Neural progenitor cell (in vitro differentiated cells): ENCODE measurements around the gene ATP10B. TPM values are rescaled to one million over a fixed set of nuclear protein-coding genes. Genes with fewer than 3 reads are reported as not detected.
"Not testable (repeated sequence)": the region's sequence is repeated elsewhere in the genome, so short reads cannot be mapped to it uniquely, and the experiment has no call there.

Experiments
- DNase-seq: peaks from one replicate; pipeline ENCODE4 v3.0.0-alpha.2; 2016; ENCODE audit warnings: low spot score
- H2AFZ ChIP-seq: fragments of 200-600 bp; sonication (generic); replicated peaks from 2 replicates; pipeline ENCODE4 v1.6.1; 2016; ENCODE audit warnings: antibody characterized with exemption
- H3F3A ChIP-seq: fragments of 200-600 bp; sonication (generic); 2 replicates; pipeline ENCODE4 v1.6.1; 2016; ENCODE audit warnings: antibody characterized with exemption, low read depth
- H3K27ac ChIP-seq: fragments of 200-600 bp; sonication (generic); 2 replicates; pipeline ENCODE4 v1.5.1; 2016; ENCODE audit warnings: mild to moderate bottlenecking
- H3K27me3 ChIP-seq: fragments of 200-600 bp; sonication (generic); 2 replicates; pipeline ENCODE4 v1.6.1; 2016; ENCODE audit warnings: mild to moderate bottlenecking, moderate library complexity
- H3K36me3 ChIP-seq: fragments of 200-600 bp; sonication (generic); 2 replicates; pipeline ENCODE4 v1.5.1; 2016
- H3K4me1 ChIP-seq: fragments of 200-600 bp; sonication (generic); 2 replicates; pipeline ENCODE4 v1.6.1; 2016; ENCODE audit warnings: mixed run types
- H3K4me2 ChIP-seq: fragments of 200-600 bp; sonication (generic); 2 replicates; pipeline ENCODE4 v1.6.1; 2016
- H3K4me3 ChIP-seq: fragments of 200-600 bp; sonication (generic); 2 replicates; pipeline ENCODE4 v1.5.1; 2016
- H3K79me2 ChIP-seq: fragments of 200-600 bp; sonication (generic); 2 replicates; pipeline ENCODE4 v1.6.1; 2016; ENCODE audit warnings: low read depth
- H3K9ac ChIP-seq: fragments of 200-600 bp; sonication (generic); 2 replicates; pipeline ENCODE4 v1.6.1; 2016
- H3K9me3 ChIP-seq: fragments of 200-600 bp; sonication (generic); 2 replicates; pipeline ENCODE4 v1.5.1; 2016; ENCODE audit warnings: low read depth
- H4K20me1 ChIP-seq: fragments of 200-600 bp; sonication (generic); 2 replicates; pipeline ENCODE4 v1.6.1; 2016; ENCODE audit warnings: low read depth
- H3K27ac Mint-ChIP-seq: 3 replicates; pipeline ENCODE4 v1.8.0; 2021; ENCODE audit warnings: mixed read lengths
- H3K27me3 Mint-ChIP-seq: 2 replicates; pipeline ENCODE4 v1.8.0; 2022; ENCODE audit warnings: low read depth, mild to moderate bottlenecking, inconsistent platforms, moderate library complexity, mixed read lengths; ENCODE audit not compliant: insufficient read depth
- H3K36me3 Mint-ChIP-seq: 3 replicates; pipeline ENCODE4 v1.8.0; 2021; ENCODE audit warnings: mixed read lengths
- H3K4me1 Mint-ChIP-seq: 3 replicates; pipeline ENCODE4 v1.8.0; 2021; ENCODE audit warnings: mixed read lengths
- H3K4me3 Mint-ChIP-seq: 3 replicates; pipeline ENCODE4 v1.8.0; 2021; ENCODE audit warnings: mild to moderate bottlenecking, moderate library complexity, mixed read lengths
- H3K9me3 Mint-ChIP-seq: 3 replicates; pipeline ENCODE4 v1.8.0; 2020; ENCODE audit warnings: mixed read lengths
- CTCF ChIP-seq: fragments of 200-600 bp; sonication (generic); IDR thresholded peaks from 2 replicates; pipeline ENCODE4 v1.5.1; 2017; ENCODE audit warnings: antibody characterized with exemption, mild to moderate bottlenecking
- EZH2 ChIP-seq: fragments of 200-600 bp; sonication (generic); IDR thresholded peaks from 2 replicates; pipeline ENCODE4 v1.6.1; 2017; ENCODE audit warnings: antibody characterized with exemption, mild to moderate bottlenecking, moderate library complexity
- EZH2phosphoT487 ChIP-seq: fragments of 200-600 bp; sonication (generic); IDR thresholded peaks from 2 replicates; pipeline ENCODE4 v1.6.1; 2017; ENCODE audit warnings: antibody characterized with exemption
- total RNA-seq: library from RNA; depleted of rRNA; stranded (reverse); fragments of >200 nt; gene quantifications from 2 replicates; pipeline ENCODE4 v1.2.3, GENCODE V29; 2015; ENCODE audit warnings: low replicate concordance

ATP10B gene
- total RNA-seq, 1 donor from 2014 or later, result not detected

- no peak overlapping the region for H3K27ac ChIP-seq
- no peak for TF ChIP-seq CTCF
- TF ChIP-seq EZH2, result no peak
- no peak for TF ChIP-seq EZH2phosphoT487
- DNase-seq, result no peak
- peaks cover 4% of the 10 kb centered on the region for H3K4me1 Mint-ChIP-seq
- no peaks in the 10 kb centered on the region for H3K36me3 ChIP-seq
- no peaks in the 10 kb centered on the region for H3F3A ChIP-seq
- peaks cover 21% of the 10 kb centered on the region for H3K4me1 ChIP-seq
- no peak overlapping the region for H3K4me2 ChIP-seq
- no peaks in the 10 kb centered on the region for H4K20me1 ChIP-seq
- no peak overlapping the region for H3K4me3 ChIP-seq
- H3K27me3 ChIP-seq, result no peaks in the 10 kb centered on the region
- no peaks in the 10 kb centered on the region for H3K9me3 Mint-ChIP-seq
- H3K4me3 Mint-ChIP-seq, result no peak overlapping the region
- no peak overlapping the region for H2AFZ ChIP-seq
- H3K27ac Mint-ChIP-seq, result no peak overlapping the region
- H3K27me3 Mint-ChIP-seq, result peaks cover 2% of the 10 kb centered on the region
- H3K79me2 ChIP-seq, result no peaks in the 10 kb centered on the region
- H3K9me3 ChIP-seq, result no peaks in the 10 kb centered on the region
- no peaks in the 10 kb centered on the region for H3K36me3 Mint-ChIP-seq
- no peak overlapping the region for H3K9ac ChIP-seq
These were observed 35.8 kb upstream of the ATP10B start for GRCh38 chr5:160887780-160888179.

- H3K4me3 Mint-ChIP-seq, result peak overlapping the region; percentile 82
These were observed 21.7 kb upstream of the ATP10B start for GRCh38 chr5:160873560-160874200.

GRCh38 chr5:160869989-160870521, 18.0 kb upstream of the ATP10B start:
- TF ChIP-seq EZH2phosphoT487, result no peak
- no peak for TF ChIP-seq CTCF
- TF ChIP-seq EZH2, result no peak
- H3K27me3 Mint-ChIP-seq, result no peaks in the 10 kb centered on the region
- H3K4me3 ChIP-seq, result no peak overlapping the region
- H3K4me1 Mint-ChIP-seq, result peaks cover 7% of the 10 kb centered on the region
- no peaks in the 10 kb centered on the region for H3K36me3 Mint-ChIP-seq
- H2AFZ ChIP-seq, result no peak overlapping the region
- no peak overlapping the region for H3K27ac ChIP-seq
- DNase-seq, result no peak
- no peak overlapping the region for H3K27ac Mint-ChIP-seq
- H3K9me3 ChIP-seq, result no peaks in the 10 kb centered on the region
- no peak overlapping the region for H3K4me3 Mint-ChIP-seq
- H3K4me2 ChIP-seq, result no peak overlapping the region
- no peak overlapping the region for H3K9ac ChIP-seq
- no peaks in the 10 kb centered on the region for H4K20me1 ChIP-seq
- H3K9me3 Mint-ChIP-seq, result peaks cover 4% of the 10 kb centered on the region
- no peaks in the 10 kb centered on the region for H3K79me2 ChIP-seq
- H3K4me1 ChIP-seq, result no peaks in the 10 kb centered on the region
- H3F3A ChIP-seq, result no peaks in the 10 kb centered on the region
- H3K27me3 ChIP-seq, result no peaks in the 10 kb centered on the region
- H3K36me3 ChIP-seq, result no peaks in the 10 kb centered on the region

More at GRCh38 chr5:160873560-160874200, 21.7 kb upstream of the ATP10B start:
- DNase-seq, H3K36me3 ChIP-seq, H3K4me1 Mint-ChIP-seq, H3K27ac ChIP-seq, H3K4me1 ChIP-seq, H3K27me3 ChIP-seq, H3K9me3 ChIP-seq, H3F3A ChIP-seq, H4K20me1 ChIP-seq, H3K79me2 ChIP-seq, H3K9ac ChIP-seq, H3K36me3 Mint-ChIP-seq, H3K9me3 Mint-ChIP-seq, H3K27me3 Mint-ChIP-seq: not testable (repeated sequence)
- peak overlapping the region; percentile 69 for H3K27ac Mint-ChIP-seq
- peak overlapping the region; percentile 77 for H3K4me2 ChIP-seq
- H2AFZ ChIP-seq, result peak overlapping the region; percentile 90
- H3K4me3 ChIP-seq, result peak overlapping the region; percentile 50

- Histone ChIP-seq H3K9ac (no peak overlapping the region), H3K79me2 (no peaks in the 10 kb centered on the region), H3K36me3 (no peaks in the 10 kb centered on the region), H2AFZ (peak overlapping the region; percentile 14), H3K4me1 (no peaks in the 10 kb centered on the region), H3K9me3 (no peaks in the 10 kb centered on the region), H3K27me3 (no peaks in the 10 kb centered on the region), H3K4me3 (no peak overlapping the region), H3K27ac (no peak overlapping the region), H3F3A (no peaks in the 10 kb centered on the region), H3K4me2 (no peak overlapping the region), H4K20me1 (no peaks in the 10 kb centered on the region)
- Mint-ChIP-seq H3K4me3 (no peak overlapping the region), H3K36me3 (no peaks in the 10 kb centered on the region), H3K4me1 (no peaks in the 10 kb centered on the region), H3K27ac (no peak overlapping the region), H3K27me3 (no peaks in the 10 kb centered on the region), H3K9me3 (peaks cover 6% of the 10 kb centered on the region)
- DNase-seq, result no peak
- TF ChIP-seq EZH2phosphoT487, result no peak
- no peak for TF ChIP-seq EZH2
- no peak for TF ChIP-seq CTCF
These were observed 16.0 kb upstream of the ATP10B start for GRCh38 chr5:160867976-160868375.
